Smooth muscle cell (in vitro differentiated cells): ENCODE measurements around the gene WFDC2. TPM values are rescaled to one million over a fixed set of nuclear protein-coding genes. Genes with fewer than 3 reads are reported as not detected.

Source experiments
- DNase-seq: peaks from one replicate; lab custom pipeline; 2025; ENCODE audit not compliant: unreplicated experiment; lab: John Stamatoyannopoulos, UW
- H2AFZ ChIP-seq: fragments of 200-600 bp; sonication (generic); 2 replicates; pipeline ENCODE4 v1.6.0; 2016; ENCODE audit warnings: antibody characterized with exemption, low read depth, mild to moderate bottlenecking
- H3F3A ChIP-seq: fragments of 200-600 bp; sonication (generic); 2 replicates; pipeline ENCODE4 v1.6.0; 2017; ENCODE audit warnings: antibody characterized with exemption, low read depth
- H3K27ac ChIP-seq: fragments of 200-600 bp; sonication (generic); 2 replicates; pipeline ENCODE4 v1.5.1; 2016; ENCODE audit warnings: low read depth, mild to moderate bottlenecking
- H3K27me3 ChIP-seq: fragments of 200-600 bp; sonication (generic); 2 replicates; pipeline ENCODE4 v1.6.1; 2016; ENCODE audit warnings: low read depth, mild to moderate bottlenecking
- H3K36me3 ChIP-seq: fragments of 200-600 bp; sonication (generic); 2 replicates; pipeline ENCODE4 v1.5.1; 2016; ENCODE audit warnings: low read depth
- H3K4me1 ChIP-seq: fragments of 200-600 bp; sonication (generic); 2 replicates; pipeline ENCODE4 v1.5.1; 2016; ENCODE audit warnings: low read depth
- H3K4me2 ChIP-seq: fragments of 200-600 bp; sonication (generic); 2 replicates; pipeline ENCODE4 v1.6.0; 2016; ENCODE audit warnings: mild to moderate bottlenecking
- H3K4me3 ChIP-seq: fragments of 200-600 bp; sonication (generic); 2 replicates; pipeline ENCODE4 v1.5.1; 2016; ENCODE audit warnings: mild to moderate bottlenecking
- H3K79me2 ChIP-seq: fragments of 200-600 bp; sonication (generic); 2 replicates; pipeline ENCODE4 v1.6.0; 2016; ENCODE audit warnings: low read depth, mild to moderate bottlenecking
- H3K9ac ChIP-seq: fragments of 200-600 bp; sonication (generic); 2 replicates; pipeline ENCODE4 v1.6.0; 2016; ENCODE audit warnings: low read depth
- H3K9me3 ChIP-seq: fragments of 200-600 bp; sonication (generic); replicated peaks from 2 replicates; pipeline ENCODE4 v1.5.1; 2016; ENCODE audit warnings: low read depth
- H4K20me1 ChIP-seq: fragments of 200-600 bp; sonication (generic); 2 replicates; pipeline ENCODE4 v1.6.0; 2016; ENCODE audit warnings: low read depth
- WGBS: methylation state at CpG from one replicate; pipeline ENCODE4 v1.1.7; 2016; ENCODE audit warnings: low lambda C conversion rate; 5-methylcytosine and 5-hydroxymethylcytosine counted together
- polyA plus RNA-seq: library from polyadenylated mRNA; unstranded; fragments of >200 nt; fragmentation: Nextera tagmentation; extraction: Ambion mirVana; gene quantifications from 2 replicates; pipeline ENCODE4 v1.2.1, GENCODE V29; 2016
- total RNA-seq: library from RNA; depleted of rRNA; stranded (reverse); fragments of >200 nt; gene quantifications from 2 replicates; pipeline ENCODE4 v1.2.3, GENCODE V29; 2014
- TF ChIP-seq, protein P1 (sequence below): fragments of 200-600 bp; sonication (generic); IDR thresholded peaks from 2 replicates; pipeline ENCODE4 v1.5.1; 2017; ENCODE audit warnings: borderline replicate concordance, mild to moderate bottlenecking, antibody characterized with exemption; ENCODE audit not compliant: insufficient read depth, poor library complexity, severe bottlenecking

Gene WFDC2
- total and polyA plus RNA-seq, 2 experiments from 2014 or later, result 3.0 to 9.5 TPM

DNA sequence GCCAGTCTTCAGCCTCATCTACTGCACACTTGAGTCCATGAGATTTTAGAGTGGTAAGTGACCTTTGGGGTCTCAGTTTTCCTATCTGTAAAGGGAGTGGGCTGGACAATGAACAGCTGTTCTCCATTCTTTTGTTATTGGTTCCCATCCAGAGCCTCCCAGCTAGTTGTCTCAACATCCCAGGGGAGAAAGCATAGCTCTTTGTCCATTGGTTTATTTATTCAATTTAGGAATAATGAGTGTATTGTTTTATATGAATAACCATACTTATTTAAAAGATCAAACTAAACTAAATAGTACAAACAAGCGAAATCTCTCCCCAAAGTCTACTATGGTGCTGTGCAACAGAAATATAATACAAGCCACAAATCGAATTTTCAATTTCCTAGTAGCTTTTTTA is 39.9 kb upstream of the WFDC2 start:
- DNase-seq, result no peak
- H3K9me3 ChIP-seq, result no peaks in the 10 kb centered on the region

DNA sequence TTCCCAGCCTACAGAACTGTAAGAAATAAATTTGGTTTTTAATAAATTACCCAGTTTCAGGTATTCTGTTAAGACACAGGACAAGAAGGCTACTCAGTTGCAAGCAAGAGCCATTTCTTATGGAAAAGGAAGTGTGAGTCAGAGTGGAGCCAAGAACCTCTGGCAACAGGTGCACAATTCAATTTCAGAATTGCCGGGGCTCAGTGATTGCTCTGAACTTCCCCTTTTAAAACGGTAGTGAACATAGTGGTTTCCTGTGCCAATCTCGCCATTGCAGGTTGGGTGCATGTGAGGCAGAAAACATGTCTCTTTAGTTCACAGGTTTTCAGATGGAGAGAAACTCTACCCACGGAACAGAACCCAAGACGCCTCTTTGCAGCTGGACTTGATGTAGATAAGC is 37.3 kb upstream of the WFDC2 start:
- TF ChIP-seq, protein P1, sequence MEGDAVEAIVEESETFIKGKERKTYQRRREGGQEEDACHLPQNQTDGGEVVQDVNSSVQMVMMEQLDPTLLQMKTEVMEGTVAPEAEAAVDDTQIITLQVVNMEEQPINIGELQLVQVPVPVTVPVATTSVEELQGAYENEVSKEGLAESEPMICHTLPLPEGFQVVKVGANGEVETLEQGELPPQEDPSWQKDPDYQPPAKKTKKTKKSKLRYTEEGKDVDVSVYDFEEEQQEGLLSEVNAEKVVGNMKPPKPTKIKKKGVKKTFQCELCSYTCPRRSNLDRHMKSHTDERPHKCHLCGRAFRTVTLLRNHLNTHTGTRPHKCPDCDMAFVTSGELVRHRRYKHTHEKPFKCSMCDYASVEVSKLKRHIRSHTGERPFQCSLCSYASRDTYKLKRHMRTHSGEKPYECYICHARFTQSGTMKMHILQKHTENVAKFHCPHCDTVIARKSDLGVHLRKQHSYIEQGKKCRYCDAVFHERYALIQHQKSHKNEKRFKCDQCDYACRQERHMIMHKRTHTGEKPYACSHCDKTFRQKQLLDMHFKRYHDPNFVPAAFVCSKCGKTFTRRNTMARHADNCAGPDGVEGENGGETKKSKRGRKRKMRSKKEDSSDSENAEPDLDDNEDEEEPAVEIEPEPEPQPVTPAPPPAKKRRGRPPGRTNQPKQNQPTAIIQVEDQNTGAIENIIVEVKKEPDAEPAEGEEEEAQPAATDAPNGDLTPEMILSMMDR, result no peak
- WGBS, result 91% methylated on average over 5 of the region's 5 CpGs
- H3K4me2 ChIP-seq, result no peak overlapping the region
- H3K9ac ChIP-seq, result no peak overlapping the region
- no peaks in the 10 kb centered on the region for H3K9me3 ChIP-seq
- no peak overlapping the region for H3K27ac ChIP-seq
- H3K79me2 ChIP-seq, result no peaks in the 10 kb centered on the region
- DNase-seq, result no peak
- no peaks in the 10 kb centered on the region for H3K27me3 ChIP-seq
- H2AFZ ChIP-seq, result no peak overlapping the region
- H3K4me3 ChIP-seq, result no peak overlapping the region
- no peaks in the 10 kb centered on the region for H3F3A ChIP-seq
- H3K36me3 ChIP-seq, result no peaks in the 10 kb centered on the region
- H3K4me1 ChIP-seq, result peaks cover 2% of the 10 kb centered on the region
- H4K20me1 ChIP-seq, result no peaks in the 10 kb centered on the region

More for the DNA sequence above, 39.9 kb upstream of the WFDC2 start:
- H2AFZ ChIP-seq, result no peak overlapping the region
- no peaks in the 10 kb centered on the region for H3F3A ChIP-seq
- H4K20me1 ChIP-seq, result no peaks in the 10 kb centered on the region
- TF ChIP-seq, protein P1, result no peak
- H3K4me1 ChIP-seq, result no peaks in the 10 kb centered on the region
- H3K79me2 ChIP-seq, result no peaks in the 10 kb centered on the region
- peaks cover 2% of the 10 kb centered on the region for H3K36me3 ChIP-seq
- H3K27me3 ChIP-seq, result no peaks in the 10 kb centered on the region
- no peak overlapping the region for H3K4me3 ChIP-seq
- WGBS, result 66% methylated on average over 2 of the region's 2 CpGs
- H3K9ac ChIP-seq, result no peak overlapping the region
- H3K27ac ChIP-seq, result no peak overlapping the region
- H3K4me2 ChIP-seq, result no peak overlapping the region

DNA sequence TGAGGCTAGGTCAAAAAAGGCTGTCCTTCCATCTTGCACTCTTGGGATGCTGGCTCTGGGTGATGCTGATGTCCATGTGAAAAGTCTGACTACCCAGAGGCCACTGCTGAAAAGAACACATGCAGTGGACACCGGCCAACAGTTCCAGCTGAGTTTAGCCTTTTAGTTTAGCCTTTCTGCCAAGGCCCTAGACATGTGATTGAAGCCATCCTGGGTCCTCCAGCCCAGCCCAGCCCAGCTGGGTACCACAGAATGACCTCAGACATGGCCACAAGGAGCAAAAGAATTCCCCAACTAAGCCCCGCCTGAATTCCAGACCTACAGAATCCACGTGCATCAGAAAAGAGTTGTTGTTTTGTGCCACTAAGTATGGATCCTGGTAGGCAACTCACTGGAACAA is 36.2 kb upstream of the WFDC2 start:
- TF ChIP-seq, protein P1, result no peak
- no peaks in the 10 kb centered on the region for H3F3A ChIP-seq
- no peak overlapping the region for H3K4me3 ChIP-seq
- H2AFZ ChIP-seq, result no peak overlapping the region
- H3K4me1 ChIP-seq, result peaks cover 2% of the 10 kb centered on the region
- H3K27me3 ChIP-seq, result no peaks in the 10 kb centered on the region
- DNase-seq, result no peak
- H3K9me3 ChIP-seq, result no peaks in the 10 kb centered on the region
- H3K36me3 ChIP-seq, result no peaks in the 10 kb centered on the region
- no peaks in the 10 kb centered on the region for H3K79me2 ChIP-seq
- 61% methylated on average over 3 of the region's 3 CpGs for WGBS
- H3K27ac ChIP-seq, result no peak overlapping the region
- no peak overlapping the region for H3K4me2 ChIP-seq
- no peak overlapping the region for H3K9ac ChIP-seq
- H4K20me1 ChIP-seq, result no peaks in the 10 kb centered on the region

DNA sequence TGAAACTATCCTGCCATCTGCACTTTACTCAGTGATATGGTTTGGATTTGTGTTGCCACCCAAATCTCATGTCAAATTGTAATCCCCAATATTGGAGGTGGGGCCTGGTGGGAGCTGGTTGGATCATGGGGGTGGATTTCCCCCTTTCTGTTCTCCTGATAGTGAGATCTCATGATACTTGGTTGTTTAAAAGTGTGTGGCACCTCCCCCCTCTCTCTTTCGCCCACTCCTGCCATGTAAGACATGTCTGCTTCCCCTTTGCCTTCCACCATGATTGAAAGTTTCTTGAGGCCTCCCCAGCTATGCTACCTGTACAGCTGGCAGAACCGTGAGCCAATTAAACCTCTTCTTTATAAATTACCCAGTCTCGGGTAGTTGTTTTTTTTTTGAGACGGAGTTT is 35.6 kb upstream of the WFDC2 start:
- TF ChIP-seq, protein P1, result no peak
- no peaks in the 10 kb centered on the region for H3F3A ChIP-seq
- no peaks in the 10 kb centered on the region for H4K20me1 ChIP-seq
- WGBS, result 89% methylated on average over 4 of the region's 4 CpGs
- H2AFZ ChIP-seq, result no peak overlapping the region
- peaks cover 2% of the 10 kb centered on the region for H3K4me1 ChIP-seq
- no peak for DNase-seq
- no peak overlapping the region for H3K4me3 ChIP-seq
- H3K4me2 ChIP-seq, result no peak overlapping the region
- H3K9me3 ChIP-seq, result no peaks in the 10 kb centered on the region
- H3K27me3 ChIP-seq, result no peaks in the 10 kb centered on the region
- no peak overlapping the region for H3K27ac ChIP-seq
- no peak overlapping the region for H3K9ac ChIP-seq
- no peaks in the 10 kb centered on the region for H3K36me3 ChIP-seq
- no peaks in the 10 kb centered on the region for H3K79me2 ChIP-seq
